Stimulated activated CD4-positive, alpha-beta T cell treated with anti-CD3 and anti-CD28 coated beads, Interleukin-15, amount 100 ng/mL, for 1 hour (primary cell): ENCODE data around the gene VIPR1.

Source experiments
- DNase-seq, 2 donors: peaks; one replicate each; pipeline ENCODE4 v3.0.0-alpha.2; 2020; ENCODE audit warnings: low read depth in 1 of 2, low spot score in 1 of 2

The VIPR1 gene

GRCh38 chr3:42493126-42493797 lies 9.2 kb upstream of the VIPR1 start:
- DNase-seq = no peak

- DNase-seq = no peak
Observed at GRCh38 chr3:42493798-42494151, 8.7 kb upstream of the VIPR1 start.

GRCh38 chr3:42495393-42495792 lies 7.0 kb upstream of the VIPR1 start:
- DNase-seq = no peak

GRCh38 chr3:42497009-42497731 lies 5.3 kb upstream of the VIPR1 start:
- no peak for DNase-seq

- no peak for DNase-seq
Observed at GRCh38 chr3:42498034-42498433, 4.4 kb upstream of the VIPR1 start.

- DNase-seq = no peak
Observed at GRCh38 chr3:42498791-42499477, 3.5 kb upstream of the VIPR1 start.

GRCh38 chr3:42499478-42499871 lies 3.0 kb upstream of the VIPR1 start:
- DNase-seq = no peak

- no peak for DNase-seq
Observed at GRCh38 chr3:42500091-42500490, 2.4 kb upstream of the VIPR1 start.

- no peak for DNase-seq
Observed at GRCh38 chr3:42500909-42501308, 1.5 kb upstream of the VIPR1 start.

GRCh38 chr3:42501321-42501680 lies 1.1 kb upstream of the VIPR1 start:
- no peak for DNase-seq

- DNase-seq = peak; percentile 38 to 47
Observed at GRCh38 chr3:42501681-42502428, 588 bp upstream of the VIPR1 start.

GRCh38 chr3:42503251-42503924 lies 945 bp downstream of the VIPR1 start:
- DNase-seq = no peak

GRCh38 chr3:42503957-42504333 lies 1.5 kb downstream of the VIPR1 start:
- DNase-seq = no peak

- no peak for DNase-seq
Observed at GRCh38 chr3:42504334-42505127, 2.1 kb downstream of the VIPR1 start.

GRCh38 chr3:42505128-42505848 lies 2.8 kb downstream of the VIPR1 start:
- no peak for DNase-seq

- DNase-seq = no peak
Observed at GRCh38 chr3:42505849-42506410, 3.5 kb downstream of the VIPR1 start.

- DNase-seq = no peak
Observed at GRCh38 chr3:42507252-42507651, 4.8 kb downstream of the VIPR1 start.

GRCh38 chr3:42507761-42508335 lies 5.4 kb downstream of the VIPR1 start:
- no peak for DNase-seq

- no peak for DNase-seq
Observed at GRCh38 chr3:42508562-42508961, 6.1 kb downstream of the VIPR1 start.
